GM18873 (cell line): ENCODE results near the gene BABAM2.

Experiments used
- ATAC-seq: cut with Tn5 transposase; IDR thresholded peaks from one replicate; pipeline ENCODE4 v1.9.1; 2021; ENCODE audit warnings: mild to moderate bottlenecking, moderate library complexity, moderate number of reproducible peaks; ENCODE audit not compliant: unreplicated experiment, low FRiP score

BABAM2 gene

GRCh38 chr2:27906074-27906473 lies 15.5 kb downstream of the BABAM2 start:
- ATAC-seq: no peak

- no peak for ATAC-seq
These were observed 17.0 kb downstream of the BABAM2 start for GRCh38 chr2:27907547-27907946.

DNA sequence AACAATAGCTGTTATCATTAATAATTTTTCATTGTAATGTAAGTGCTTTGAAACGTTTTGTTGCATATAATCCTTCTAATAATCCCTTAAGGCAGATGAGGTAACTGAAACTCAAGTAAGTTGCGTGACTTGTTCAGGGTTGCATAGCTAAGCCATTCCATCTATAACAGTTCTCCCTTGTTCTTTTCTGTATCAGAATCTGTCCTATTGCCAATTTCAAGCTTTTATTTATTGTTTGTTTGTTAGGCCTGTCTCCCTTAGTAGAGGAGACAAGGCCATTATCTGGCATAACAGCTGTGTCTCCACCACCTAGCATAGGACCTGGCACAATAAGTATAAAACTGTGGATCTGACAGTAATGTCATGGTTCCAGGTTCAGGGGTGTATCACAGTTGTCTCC lies 19.4 kb downstream of the BABAM2 start:
- ATAC-seq: no peak

DNA sequence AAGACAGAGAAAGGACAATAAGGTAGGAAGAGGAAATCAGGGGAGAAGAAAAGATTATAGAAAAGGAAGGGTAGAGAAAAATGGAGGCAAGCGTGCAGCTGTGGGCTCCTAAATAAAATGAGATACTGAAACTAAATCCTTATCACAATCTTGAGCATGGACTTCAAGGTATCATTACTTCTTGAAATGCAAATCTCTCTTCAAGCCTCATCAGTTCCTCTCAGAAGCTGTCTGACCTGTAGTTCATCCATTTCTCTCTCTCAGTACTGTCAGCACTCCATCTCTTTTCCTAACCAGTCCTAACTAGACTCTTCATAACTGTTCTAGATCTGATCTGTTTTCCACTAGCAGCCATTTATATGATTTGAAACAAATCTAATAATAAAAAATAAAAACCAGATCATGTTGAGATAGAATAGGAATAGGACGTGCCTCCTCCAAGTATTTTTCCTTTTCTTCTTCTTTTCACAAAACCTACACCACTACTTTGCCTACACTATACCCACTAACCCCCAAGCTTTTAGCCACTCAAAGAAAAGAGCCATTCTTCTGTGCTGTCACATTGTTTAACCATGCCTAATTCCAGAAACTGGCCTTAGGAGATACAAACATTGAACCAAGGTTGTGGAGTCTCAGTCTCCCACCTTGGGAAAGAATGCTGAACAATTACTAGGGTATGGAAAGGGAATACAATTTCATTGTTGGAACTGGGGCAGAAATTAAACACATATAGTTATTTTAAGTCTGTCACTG lies 21.1 kb downstream of the BABAM2 start:
- no peak for ATAC-seq

DNA sequence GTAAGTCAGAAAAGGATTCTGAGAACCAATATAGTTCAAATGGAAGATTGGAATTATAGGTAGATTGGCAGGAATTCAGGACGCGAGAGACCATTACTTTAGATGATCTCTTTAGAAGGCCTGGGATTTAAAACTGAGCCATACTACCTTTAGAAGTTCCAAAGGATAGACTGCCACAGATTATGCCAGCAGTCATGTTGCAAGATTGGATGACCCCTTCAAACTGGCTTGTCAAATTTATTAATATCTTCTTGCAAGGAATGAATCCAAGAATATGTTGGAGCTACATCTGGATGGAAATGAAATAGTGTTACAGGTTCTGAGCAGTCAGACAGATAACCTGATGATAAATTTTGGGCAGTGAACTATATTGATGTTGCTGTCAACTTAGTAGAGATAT lies 22.0 kb downstream of the BABAM2 start:
- no peak for ATAC-seq

DNA sequence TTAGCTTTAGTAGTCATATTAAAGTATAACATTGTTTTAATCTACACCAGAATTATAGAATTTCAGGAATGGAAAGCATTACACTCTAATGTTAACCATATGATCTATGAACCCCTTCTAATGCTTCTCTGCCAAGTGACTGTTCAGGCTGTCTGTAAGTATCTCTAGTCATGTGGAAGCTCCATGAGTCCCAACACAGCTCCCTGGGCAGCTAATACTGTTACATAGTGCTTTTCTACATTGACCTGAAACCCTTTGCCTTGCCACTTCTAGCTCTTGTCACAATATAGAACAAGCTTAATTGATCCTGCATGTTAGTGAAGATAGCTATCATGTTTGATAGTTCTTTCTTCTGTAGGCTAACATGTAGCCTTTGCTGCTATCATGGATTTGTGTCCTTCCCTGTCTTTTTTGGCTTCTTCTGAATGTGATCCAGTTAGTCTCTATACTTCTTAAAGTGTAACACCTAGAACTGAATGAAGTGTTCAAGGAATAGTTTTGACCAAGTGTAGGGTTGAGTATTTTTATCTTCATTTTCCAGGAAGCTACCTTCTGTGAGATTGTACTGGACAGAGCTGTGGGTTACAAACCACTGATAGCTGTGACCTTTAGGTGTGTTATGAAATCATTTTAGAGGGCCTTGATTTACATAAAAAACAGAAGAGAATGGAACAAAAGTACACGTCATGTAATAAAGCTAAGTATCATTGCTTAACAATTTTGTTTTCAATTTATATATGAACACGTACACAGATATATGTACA lies 23.7 kb downstream of the BABAM2 start:
- no peak for ATAC-seq

DNA sequence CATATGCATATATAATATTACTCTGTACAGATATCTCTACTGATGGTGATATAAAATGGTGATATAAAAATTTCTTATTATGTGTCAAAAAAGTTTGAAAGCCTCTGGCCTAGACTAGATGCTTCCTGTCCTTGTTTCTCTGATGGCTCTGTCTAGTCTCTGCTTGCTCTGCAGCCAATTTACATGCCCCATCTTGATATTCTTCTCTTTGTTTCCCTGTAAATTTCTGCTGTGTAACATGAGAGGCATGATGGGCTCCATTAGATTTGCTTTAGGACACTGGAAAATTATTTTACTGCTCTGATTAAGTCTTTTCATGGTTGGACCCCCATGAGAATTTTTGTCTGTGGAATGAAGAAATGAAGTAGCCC lies 24.3 kb downstream of the BABAM2 start:
- ATAC-seq: no peak

DNA sequence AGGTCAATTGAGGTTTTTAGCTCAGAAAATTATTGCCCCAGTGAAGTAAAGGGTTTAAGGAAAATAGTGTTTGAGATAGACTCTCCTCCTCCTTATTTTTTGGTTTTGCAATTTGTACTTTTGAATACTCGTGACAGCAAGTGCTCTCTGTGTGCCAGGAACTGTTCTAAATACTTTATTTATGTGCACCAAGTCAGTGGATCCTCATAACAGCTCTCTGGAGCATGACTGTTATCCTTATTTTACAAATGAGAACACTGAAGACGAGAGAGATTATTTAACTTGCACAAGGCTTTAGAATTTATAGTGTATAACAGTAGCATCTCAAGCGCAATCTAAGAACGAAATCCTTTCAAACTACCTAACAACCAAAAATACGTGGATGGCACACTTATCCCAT lies 24.7 kb downstream of the BABAM2 start:
- no peak for ATAC-seq

- no peak for ATAC-seq
These were observed 25.3 kb downstream of the BABAM2 start for GRCh38 chr2:27915874-27916273.

DNA sequence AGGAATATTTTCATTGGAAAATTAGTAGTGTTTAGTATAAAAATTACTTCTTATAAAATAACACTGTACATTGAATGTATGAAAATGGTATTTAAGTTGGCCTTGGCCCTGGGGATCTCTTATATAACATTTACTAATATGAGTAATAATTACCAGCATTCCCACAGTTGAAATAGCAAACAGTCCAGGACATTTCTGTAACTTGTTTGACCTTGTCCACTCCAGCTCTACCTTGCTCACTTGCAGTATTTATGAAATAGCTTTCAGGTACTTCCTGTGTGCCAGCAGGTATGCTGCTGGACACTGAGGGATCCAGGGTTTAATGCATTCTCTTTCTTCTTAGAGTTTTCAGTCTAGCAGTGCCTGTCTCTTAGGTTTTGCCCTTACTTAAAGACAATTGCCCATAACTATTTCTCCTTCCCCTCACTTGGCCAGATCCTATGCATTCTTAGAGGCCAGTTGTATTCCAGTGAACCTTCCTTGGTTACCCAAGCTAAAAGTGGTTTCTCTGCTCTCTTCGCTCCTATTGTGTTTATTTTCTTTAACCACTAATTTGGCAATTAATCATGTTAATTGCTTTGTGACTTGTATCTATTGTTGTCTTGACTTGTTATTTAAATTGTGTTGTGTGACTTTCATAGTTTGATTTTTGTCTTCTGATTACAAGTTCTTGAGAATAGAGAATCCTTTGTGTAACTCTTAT lies 25.9 kb downstream of the BABAM2 start:
- no peak for ATAC-seq

GRCh38 chr2:27920148-27920885 lies 29.8 kb downstream of the BABAM2 start:
- no peak for ATAC-seq

GRCh38 chr2:27921424-27921823 lies 30.9 kb downstream of the BABAM2 start:
- ATAC-seq: no peak

GRCh38 chr2:27921880-27922547 lies 31.5 kb downstream of the BABAM2 start:
- ATAC-seq: no peak

- no peak for ATAC-seq
These were observed 32.3 kb downstream of the BABAM2 start for GRCh38 chr2:27922842-27923241.

DNA sequence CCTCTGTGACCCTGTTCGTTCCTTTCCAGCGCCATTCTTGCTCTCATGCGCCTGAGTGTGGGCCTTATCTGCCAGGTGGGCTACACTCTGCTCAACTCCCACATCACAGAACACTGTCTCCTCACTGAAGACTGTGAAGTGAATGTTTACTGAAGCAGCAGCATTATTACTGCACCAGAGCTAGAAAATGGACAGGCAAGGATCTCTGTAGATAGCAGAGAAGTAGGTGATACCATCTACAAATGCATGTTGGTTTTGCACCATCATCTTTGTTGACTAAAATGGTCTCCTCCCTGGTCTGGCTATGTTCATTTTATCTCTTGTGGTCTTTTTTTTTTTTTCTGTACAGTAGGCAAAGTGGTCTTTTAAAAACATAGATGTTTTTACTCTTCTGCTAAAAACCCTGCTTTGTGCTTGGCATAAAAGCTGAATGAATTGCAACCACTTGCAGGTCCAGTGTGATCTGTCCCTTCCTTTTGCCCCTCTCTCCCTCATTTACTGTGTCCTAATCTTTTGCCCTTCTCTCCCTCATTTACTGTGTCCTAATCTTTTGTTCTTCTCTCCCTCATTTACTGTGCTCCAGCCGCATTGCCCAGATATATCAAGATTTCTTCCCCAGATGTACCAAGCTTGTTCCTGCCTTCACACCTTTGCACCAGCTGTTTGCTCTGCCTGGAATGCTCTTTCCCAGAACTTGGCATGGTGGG lies 35.4 kb downstream of the BABAM2 start:
- no peak for ATAC-seq

DNA sequence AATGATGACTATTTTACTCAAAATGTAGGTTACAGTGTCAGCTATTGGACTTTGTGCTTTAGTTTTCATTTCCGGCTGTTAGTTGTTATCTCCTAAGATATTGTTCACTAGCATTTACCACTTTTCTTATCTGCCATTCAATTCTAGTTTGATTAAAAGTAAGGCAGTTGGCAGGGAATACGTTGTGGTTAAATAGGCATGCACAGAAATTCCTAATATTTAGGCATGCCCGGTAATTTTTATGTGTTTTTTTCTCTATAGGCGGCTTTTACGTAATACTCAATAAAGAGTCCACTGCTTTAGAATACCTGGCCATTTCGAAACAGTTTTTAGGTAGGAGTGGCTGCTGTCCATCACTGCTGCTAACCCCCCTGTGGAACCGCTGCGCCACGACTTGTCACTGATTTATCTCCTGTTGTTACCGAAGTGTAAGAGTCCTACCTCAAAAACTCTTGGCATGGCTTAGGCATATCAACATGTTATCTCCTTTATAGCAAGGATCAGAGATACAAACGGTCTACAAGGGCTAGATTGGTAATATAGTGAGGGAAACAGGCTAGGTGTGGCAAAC lies 39.5 kb downstream of the BABAM2 start:
- ATAC-seq: no peak

- no peak for ATAC-seq
These were observed 40.9 kb downstream of the BABAM2 start for GRCh38 chr2:27931361-27931950.

DNA sequence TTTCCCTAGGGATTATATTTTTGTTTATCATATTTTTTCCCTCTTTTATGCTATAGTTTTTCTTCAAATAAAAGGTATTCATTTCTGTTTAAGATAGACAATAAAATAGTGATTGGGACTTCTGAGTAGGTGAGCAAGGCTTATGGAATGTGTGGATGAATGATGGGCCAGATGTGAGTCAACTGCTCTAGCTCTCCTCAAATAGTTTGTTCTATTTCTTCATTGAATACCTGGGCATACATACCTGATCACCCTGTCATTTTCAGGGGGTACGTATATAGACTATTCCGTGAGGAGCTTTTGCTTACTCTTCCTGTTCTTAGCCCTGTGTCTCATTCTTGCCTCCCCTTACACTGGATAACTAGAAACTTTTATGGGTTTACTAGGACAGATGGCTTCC lies 41.9 kb downstream of the BABAM2 start:
- no peak for ATAC-seq

GRCh38 chr2:27935026-27935425 lies 44.5 kb downstream of the BABAM2 start:
- ATAC-seq: no peak
